ENCODE results near the gene MIER1. TPM values are rescaled to one million over a fixed set of nuclear protein-coding genes. Genes with fewer than 3 reads are reported as not detected.

Gene MIER1
- total and polyA plus RNA-seq, 9 of the 15 experiments (the other 6 are each of a cell fraction or from before 2014, with no cell fraction given) = 13.9 to 34.8 (median 21.5) TPM

DNA sequence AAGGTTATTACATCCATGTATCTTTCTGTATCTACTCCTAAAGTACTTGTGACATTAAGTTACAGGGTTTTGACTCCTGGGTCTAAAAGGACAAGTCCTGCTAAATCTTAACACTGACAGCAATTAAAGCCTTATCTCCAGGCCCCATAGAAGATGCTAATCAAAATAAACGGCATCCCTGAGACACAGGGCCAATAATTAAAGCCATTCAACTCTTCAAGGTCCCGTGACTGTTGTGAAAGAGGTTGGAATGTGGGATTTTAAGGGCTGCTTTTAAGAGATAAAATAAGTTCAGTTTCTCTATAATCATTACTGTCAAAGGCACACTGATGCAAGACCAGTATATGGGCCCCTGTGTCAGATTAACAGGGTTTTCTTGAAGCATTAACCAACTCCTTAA lies 8.5 kb upstream of the MIER1 start (continued):
- no peak for TF ChIP-seq BCLAF1 (IDR thresholded peaks at IDR 0.05; ENCODE audit: borderline replicate concordance in 1 of 2, control insufficient read depth in 1 of 2, low read depth in 2 of 2, low read length in 1 of 2)
- TF ChIP-seq KDM5B (IDR thresholded peaks at IDR 0.05; ENCODE audit: insufficient replicate concordance, low read depth, low read length) = no peak
- no peak for TF ChIP-seq ZC3H8 (IDR thresholded peaks at IDR 0.05)
- no peak for TF ChIP-seq ZBTB33 (CRISPR knock-in tag; IDR thresholded peaks at IDR 0.05)
- TF ChIP-seq ZNF318 (IDR thresholded peaks at IDR 0.05; ENCODE audit: borderline replicate concordance in 1 of 2, low read depth in 1 of 2) = peak in 1 of 2 experiments; percentile 89; a peak in 2 of 4 replicates
- TF ChIP-seq NELFE (IDR thresholded peaks at IDR 0.05; ENCODE audit: insufficient read depth, insufficient read length) = no peak
- TF ChIP-seq EP400 (IDR thresholded peaks at IDR 0.05) = no peak
- TF ChIP-seq NFIX (CRISPR knock-in tag; IDR thresholded peaks at IDR 0.05; ENCODE audit: low read depth) = no peak
- TF ChIP-seq ZNF507 (tag; conservative IDR thresholded peaks at IDR 0.05) = no peak
- TF ChIP-seq CBFB (CRISPR knock-in tag; IDR thresholded peaks at IDR 0.05) = no peak
- TF ChIP-seq TCF7L2 (IDR thresholded peaks at IDR 0.05; ENCODE audit: low read depth, low read length) = no peak
- TF ChIP-seq, protein P1, sequence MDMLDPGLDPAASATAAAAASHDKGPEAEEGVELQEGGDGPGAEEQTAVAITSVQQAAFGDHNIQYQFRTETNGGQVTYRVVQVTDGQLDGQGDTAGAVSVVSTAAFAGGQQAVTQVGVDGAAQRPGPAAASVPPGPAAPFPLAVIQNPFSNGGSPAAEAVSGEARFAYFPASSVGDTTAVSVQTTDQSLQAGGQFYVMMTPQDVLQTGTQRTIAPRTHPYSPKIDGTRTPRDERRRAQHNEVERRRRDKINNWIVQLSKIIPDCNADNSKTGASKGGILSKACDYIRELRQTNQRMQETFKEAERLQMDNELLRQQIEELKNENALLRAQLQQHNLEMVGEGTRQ (CRISPR knock-in tag; IDR thresholded peaks at IDR 0.05) = no peak
- TF ChIP-seq FUS (optimal IDR thresholded peaks at IDR 0.05; ENCODE audit: low read depth, low read length) = no peak
- TF ChIP-seq ZFX (CRISPR knock-in tag; IDR thresholded peaks at IDR 0.05) = no peak

All from K562 (cell line).